ENCODE measurements around the gene LGALS9C.
"Not testable (repeated sequence)": the region's sequence is repeated elsewhere in the genome, so short reads cannot be mapped to it uniquely, and the experiment has no call there.

LGALS9C gene

GRCh38 chr17:18478977-18479595, 2.5 kb downstream of the LGALS9C start:
- not testable (repeated sequence) for DNase-seq (ENCODE audit: low spot score)

- not testable (repeated sequence) for DNase-seq (ENCODE audit: low spot score)
Measured at GRCh38 chr17:18481775-18482174, 5.2 kb downstream of the LGALS9C start.

GRCh38 chr17:18485936-18486464, 9.4 kb downstream of the LGALS9C start:
- DNase-seq (ENCODE audit: low spot score) = not testable (repeated sequence)

- not testable (repeated sequence) for DNase-seq (ENCODE audit: low spot score)
Measured at GRCh38 chr17:18487633-18488032, 11.0 kb downstream of the LGALS9C start.

GRCh38 chr17:18488622-18489021, 12.0 kb downstream of the LGALS9C start:
- DNase-seq (ENCODE audit: low spot score) = not testable (repeated sequence)

- not testable (repeated sequence) for DNase-seq (ENCODE audit: low spot score)
Measured at GRCh38 chr17:18490016-18490415, 13.4 kb downstream of the LGALS9C start.

- DNase-seq (ENCODE audit: low spot score) = not testable (repeated sequence)
Measured at GRCh38 chr17:18492712-18493480, 16.3 kb downstream of the LGALS9C start.

GRCh38 chr17:18494250-18494768, 17.7 kb downstream of the LGALS9C start:
- DNase-seq (ENCODE audit: low spot score) = not testable (repeated sequence)

GRCh38 chr17:18497044-18497443, 20.5 kb downstream of the LGALS9C start:
- not testable (repeated sequence) for DNase-seq (ENCODE audit: low spot score)

GRCh38 chr17:18499100-18499499, 22.5 kb downstream of the LGALS9C start:
- DNase-seq (ENCODE audit: low spot score) = not testable (repeated sequence)

- not testable (repeated sequence) for DNase-seq (ENCODE audit: low spot score)
Measured at GRCh38 chr17:18499756-18500155, 23.2 kb downstream of the LGALS9C start.

GRCh38 chr17:18500281-18500680, 23.7 kb downstream of the LGALS9C start:
- DNase-seq (ENCODE audit: low spot score) = not testable (repeated sequence)

GRCh38 chr17:18500816-18501215, 24.2 kb downstream of the LGALS9C start:
- not testable (repeated sequence) for DNase-seq (ENCODE audit: low spot score)

- not testable (repeated sequence) for DNase-seq (ENCODE audit: low spot score)
Measured at GRCh38 chr17:18503221-18503620, 26.6 kb downstream of the LGALS9C start.

- DNase-seq (ENCODE audit: low spot score) = not testable (repeated sequence)
Measured at GRCh38 chr17:18507729-18508128, 31.1 kb downstream of the LGALS9C start.

GRCh38 chr17:18508667-18509066, 32.1 kb downstream of the LGALS9C start:
- DNase-seq (ENCODE audit: low spot score) = not testable (repeated sequence)

GRCh38 chr17:18521100-18521499, 44.5 kb downstream of the LGALS9C start:
- not testable (repeated sequence) for DNase-seq (ENCODE audit: low spot score)

GRCh38 chr17:18525015-18525414, 48.4 kb downstream of the LGALS9C start:
- DNase-seq (ENCODE audit: low spot score) = not testable (repeated sequence)

- DNase-seq (ENCODE audit: low spot score) = not testable (repeated sequence)
Measured at GRCh38 chr17:18526168-18526800, 49.7 kb downstream of the LGALS9C start.

GRCh38 chr17:18527354-18527753, 50.8 kb downstream of the LGALS9C start:
- DNase-seq (ENCODE audit: low spot score) = not testable (repeated sequence)

GRCh38 chr17:18528435-18528834, 51.8 kb downstream of the LGALS9C start:
- DNase-seq (ENCODE audit: low spot score) = not testable (repeated sequence)

- DNase-seq (ENCODE audit: low spot score) = not testable (repeated sequence)
Measured at GRCh38 chr17:18528899-18529500, 52.4 kb downstream of the LGALS9C start.

Data from AG08396 (cell line).